HG03354 (cell line): ENCODE data around the gene TEX48.

Source experiments
- ATAC-seq: cut with Tn5 transposase; IDR thresholded peaks from one replicate; pipeline ENCODE4 v1.9.1; 2021; ENCODE audit warnings: mild to moderate bottlenecking; ENCODE audit not compliant: unreplicated experiment, poor library complexity, severe bottlenecking

TEX48 gene

DNA sequence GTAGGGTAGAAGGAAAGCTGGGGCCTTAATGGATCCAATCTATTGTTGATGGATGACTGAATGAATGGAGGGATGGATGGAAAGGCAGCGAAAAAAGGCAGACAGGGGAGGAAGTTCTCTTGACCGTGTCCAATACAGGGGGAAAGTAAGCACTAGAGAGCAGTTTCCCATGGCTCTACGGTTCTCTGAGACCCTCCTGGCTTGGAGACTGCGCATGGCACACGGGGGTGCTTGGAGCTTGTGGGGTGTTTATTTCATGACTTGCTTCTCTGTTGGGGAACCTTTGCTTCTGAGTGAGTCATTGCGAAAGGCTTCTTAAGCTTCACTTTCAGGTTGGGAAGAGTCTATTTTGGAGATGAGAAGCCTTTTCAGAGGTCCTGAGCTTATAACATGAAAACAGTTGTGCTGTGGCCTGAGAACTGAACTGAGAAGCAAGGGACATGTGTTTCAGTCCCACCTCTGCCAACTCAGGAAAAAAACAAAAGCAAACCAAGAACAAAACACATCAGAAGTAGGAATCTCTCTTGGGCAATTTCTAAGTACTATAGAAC is 12.8 kb upstream of the TEX48 start:
- ATAC-seq, result peak; percentile 25

DNA sequence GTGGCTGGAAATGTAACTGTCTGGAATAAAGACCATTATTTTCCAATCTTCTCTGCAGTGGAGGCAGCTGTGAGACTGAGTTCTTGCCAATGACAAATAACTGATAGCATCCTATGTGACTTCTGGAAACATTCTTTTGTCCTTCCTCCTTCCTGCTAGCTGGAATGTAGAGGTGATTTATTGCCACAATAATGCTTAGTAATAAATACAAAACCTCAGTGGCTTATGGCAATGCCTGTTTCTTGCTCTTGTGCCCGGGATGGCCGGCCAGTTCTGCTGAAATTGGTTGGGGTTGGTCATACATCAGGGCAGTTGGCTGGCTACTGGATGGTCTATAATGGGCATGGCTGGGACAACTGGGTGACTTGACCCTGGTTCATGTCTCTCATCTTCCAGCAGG is 12.2 kb upstream of the TEX48 start:
- ATAC-seq, result no peak

DNA sequence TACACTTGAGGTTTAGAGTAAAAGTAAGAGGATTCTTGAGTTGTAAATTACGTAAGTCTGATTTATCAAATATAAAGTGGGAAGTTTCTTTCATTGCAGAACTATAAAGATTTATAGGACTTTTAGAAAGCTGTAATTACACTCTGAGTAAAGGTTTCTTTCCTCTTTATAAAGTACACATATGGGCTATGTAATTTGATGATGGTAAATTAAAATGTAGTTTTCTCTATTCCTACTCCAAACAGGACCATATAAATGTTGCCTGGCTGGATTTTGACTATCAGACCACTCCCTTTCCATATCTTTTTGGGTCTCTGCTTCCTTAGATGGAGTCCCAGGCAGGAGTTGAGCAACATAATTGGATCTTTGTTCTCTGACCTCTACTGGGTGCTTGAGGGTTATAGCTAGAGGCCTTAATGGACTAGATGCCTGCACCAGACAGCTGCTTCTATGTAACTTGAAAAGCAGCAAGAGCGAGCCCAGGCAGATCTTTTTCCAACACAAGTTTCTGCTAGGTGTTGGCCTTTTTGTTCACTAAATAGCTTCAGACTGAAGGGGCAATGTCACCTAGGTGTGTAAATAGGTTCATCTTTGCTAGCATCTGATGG is 11.4 kb upstream of the TEX48 start:
- no peak for ATAC-seq

DNA sequence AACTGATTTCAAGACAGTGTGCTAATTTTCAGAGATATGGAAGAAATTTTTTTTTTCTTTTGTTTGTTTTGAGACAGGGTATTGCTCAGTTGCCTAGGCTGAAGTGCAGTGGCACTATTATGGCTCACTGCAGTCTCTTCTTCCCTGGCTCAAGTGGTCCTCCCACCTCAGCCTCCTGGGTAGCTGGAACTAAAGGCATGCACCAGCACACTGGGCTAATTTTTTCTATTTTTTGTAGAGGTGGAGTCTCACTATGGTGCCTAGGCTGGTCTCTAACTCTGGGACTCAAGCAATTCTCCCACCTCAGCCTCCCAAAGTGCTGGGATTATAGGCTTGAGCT is 9.9 kb upstream of the TEX48 start:
- ATAC-seq, result no peak

DNA sequence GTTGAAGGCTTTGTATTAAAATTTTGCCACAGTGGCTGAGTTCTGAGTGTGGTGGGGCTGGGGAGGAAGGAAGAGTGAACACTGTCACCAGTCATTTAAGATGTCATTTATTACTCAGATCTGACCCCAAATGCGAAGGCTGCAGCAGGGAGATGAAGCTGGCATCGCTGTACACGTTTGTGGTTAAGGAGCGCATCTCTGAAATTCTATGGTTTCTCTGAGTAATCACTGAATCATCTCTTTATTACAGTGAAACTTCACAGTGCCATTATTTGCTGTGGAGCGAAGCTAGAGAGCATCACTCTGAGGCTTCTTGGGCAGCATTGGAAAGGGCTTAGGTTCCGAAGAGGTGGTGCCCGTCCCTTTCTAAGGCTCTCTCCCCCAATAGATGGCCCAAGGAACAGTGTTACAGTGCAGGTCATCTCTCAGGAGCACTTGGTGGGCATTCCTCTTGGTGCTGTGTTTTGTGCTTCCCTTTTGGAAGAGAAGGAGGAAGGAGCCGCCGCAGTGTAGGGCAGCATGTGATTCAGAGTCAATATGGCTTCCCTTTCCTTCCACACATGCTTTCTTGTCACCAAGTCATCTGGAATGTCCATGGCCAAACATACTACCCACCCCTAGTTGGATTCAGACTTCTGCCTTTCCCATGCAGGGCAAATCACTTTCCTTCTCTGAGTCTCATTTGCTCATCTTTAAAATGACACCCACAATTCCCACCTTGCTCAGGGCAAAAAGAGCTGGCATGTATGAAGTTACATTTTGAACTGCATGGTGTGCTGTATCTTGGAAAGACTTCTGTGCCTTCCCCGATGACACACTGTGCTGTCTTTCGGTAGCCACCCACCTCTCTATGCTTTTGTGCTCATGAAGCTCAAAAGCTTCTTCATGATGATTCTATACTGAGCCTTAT is 9.3 kb upstream of the TEX48 start:
- peak; percentile 76 for ATAC-seq

DNA sequence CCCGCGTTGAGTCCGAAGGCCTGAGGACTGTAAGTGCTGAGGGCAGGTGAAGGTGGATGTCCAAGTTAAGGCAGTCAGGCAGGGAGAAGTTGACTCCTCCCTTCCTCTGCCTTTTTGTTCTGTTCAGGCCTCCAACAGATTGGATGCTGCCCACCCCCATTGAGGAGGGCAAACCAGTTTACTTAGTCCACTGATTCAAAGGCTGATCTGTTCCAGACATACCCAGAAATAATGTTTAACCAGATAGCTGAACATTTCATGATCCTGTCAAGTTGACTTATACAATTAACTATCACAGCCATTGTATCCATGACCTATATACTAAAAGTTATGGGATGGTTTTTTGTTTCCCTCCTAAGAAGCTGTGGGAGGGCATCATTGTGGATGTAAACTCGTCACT is 8.3 kb upstream of the TEX48 start:
- no peak for ATAC-seq

DNA sequence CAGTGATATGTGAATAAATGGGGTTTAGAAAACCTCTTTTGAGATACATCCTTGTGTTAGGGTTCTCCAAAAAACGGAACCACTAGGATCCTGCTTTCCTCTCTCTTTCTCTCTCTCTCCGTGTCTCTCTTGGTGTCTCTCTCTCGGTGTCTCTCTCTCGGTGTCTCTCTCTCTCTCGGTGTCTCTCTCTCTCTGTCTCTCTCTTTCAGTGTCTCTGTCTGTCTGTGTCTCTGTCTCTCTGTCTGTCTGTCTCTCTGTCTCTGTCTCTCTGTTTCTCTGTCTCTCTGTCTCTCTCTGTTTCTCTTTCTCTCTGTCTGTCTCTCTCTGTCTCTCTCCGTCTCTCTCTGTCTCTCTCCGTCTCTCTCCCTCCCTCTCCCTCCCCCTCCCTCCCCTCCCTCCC is 7.8 kb upstream of the TEX48 start:
- no peak for ATAC-seq

DNA sequence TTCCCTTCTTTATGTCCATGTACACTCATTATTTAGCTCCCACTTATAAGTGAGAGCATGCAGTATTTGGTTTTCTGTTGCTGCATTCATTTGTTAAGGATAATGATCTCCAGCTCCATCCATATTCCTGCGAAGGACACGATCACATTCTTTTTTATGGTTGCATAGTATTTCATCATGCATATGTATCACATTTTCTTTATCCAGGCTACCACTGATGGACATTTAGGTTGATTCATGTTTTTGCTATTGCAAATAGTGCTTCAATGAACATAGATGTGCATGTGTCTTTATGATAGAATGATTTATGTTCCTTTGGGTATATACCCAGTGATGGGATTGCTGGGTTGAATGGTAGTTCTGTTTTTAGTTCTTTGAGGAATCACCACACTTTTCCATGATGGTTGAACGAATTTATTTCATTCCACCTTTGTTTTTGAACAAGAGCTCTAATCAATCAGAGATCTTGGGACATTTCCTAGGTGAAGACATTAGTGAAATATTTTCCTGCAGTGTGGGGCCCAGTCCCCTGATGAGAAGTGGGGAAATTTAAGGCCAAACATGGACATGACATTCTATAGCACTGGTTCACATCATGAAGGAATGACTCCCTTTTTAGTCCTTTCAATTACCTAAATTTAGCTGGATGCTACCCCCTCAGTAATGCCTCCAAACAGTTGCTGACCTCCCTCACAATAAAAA is 7.1 kb upstream of the TEX48 start:
- ATAC-seq, result no peak

DNA sequence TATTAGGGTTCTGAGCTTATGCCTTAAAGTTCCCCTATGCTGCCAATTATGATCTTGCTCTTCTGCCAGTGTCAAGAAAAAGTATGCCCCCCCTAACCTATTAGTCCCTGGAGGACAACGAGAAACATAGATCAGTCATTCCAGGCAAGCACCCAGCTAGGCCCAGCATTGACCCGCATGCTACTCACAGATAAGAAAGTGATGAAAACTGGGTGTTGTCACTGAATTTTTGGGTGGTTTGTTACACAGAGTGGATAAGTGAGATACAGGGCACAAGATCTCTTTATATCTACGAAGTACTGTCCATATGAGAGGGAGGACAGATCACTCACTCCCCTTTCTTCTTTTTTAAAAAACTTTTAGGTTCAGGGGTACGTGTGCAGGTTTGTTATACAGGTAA is 6.4 kb upstream of the TEX48 start:
- ATAC-seq, result no peak

DNA sequence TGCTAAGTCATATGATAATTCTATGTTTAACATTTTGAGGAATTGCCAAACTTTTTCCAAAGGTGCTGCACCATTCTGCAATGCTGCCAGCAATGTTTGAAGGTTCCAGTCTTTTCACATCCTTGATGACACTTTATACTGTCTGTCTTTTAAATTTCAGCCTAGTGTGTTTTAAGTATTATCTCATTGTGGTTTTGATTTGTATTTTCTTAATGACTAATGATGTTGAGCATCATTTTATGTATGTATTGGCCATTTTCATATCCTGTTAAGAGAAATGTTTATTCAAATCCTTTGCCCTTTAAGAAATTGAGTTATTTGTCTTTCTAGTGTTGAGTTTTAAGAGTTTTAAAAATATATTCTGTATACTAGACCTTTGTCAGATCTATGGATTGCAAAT is 5.0 kb upstream of the TEX48 start:
- no peak for ATAC-seq

DNA sequence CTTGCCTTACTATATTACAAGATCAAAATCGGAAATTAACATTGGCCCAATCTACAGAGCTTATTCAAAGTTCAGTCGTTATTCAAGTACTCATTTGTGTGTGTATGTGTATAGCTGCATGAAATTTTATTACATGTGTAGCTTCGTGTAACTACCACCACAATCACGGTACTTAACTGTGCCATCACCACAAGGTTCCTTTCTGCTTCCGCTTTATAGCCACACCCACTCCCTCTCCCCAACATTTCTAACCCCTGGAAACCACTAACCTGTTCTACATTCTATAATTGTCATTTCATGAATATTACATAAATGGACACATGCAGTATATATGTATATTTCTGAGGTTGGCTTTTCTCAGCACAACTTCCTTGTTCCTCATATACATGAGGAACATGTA is 4.0 kb upstream of the TEX48 start:
- ATAC-seq, result no peak

DNA sequence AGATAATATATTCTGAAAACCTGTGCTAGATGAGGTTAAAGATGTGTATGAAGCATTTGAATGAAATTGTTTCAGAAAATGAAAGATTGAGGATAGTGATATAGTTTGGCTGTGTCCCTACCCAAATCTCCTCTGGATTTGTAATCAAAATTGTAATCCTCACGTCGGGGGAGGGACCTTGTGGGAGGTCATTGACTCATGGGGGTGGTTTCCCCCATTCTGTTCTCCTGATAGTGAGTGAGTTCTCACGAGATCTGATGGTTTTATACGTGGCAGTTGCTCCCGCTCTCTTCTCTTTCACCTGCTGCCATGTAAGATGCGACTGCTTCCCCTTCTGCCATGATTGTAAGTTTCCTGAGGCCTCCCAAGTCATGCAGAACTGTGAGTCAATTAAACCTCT is 2.0 kb upstream of the TEX48 start:
- ATAC-seq, result no peak

DNA sequence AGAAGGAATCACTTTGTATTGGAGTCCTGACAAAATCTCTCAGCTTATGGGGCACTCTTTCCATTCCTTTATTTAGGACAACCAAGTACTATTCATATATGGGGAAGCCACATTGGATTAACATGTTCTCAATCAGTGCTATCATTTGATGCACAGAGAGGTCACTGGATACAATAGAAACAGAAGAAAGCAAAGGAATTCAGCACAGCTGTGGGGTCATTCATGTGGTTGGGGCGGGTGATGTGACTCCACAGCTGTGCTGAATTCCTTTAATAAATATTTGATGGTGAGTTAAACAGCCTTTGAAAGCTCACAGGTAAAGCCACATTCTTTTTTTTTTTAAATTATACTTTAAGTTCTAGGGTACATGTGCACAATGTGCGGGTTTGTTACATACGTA is 854 bp upstream of the TEX48 start:
- no peak for ATAC-seq

DNA sequence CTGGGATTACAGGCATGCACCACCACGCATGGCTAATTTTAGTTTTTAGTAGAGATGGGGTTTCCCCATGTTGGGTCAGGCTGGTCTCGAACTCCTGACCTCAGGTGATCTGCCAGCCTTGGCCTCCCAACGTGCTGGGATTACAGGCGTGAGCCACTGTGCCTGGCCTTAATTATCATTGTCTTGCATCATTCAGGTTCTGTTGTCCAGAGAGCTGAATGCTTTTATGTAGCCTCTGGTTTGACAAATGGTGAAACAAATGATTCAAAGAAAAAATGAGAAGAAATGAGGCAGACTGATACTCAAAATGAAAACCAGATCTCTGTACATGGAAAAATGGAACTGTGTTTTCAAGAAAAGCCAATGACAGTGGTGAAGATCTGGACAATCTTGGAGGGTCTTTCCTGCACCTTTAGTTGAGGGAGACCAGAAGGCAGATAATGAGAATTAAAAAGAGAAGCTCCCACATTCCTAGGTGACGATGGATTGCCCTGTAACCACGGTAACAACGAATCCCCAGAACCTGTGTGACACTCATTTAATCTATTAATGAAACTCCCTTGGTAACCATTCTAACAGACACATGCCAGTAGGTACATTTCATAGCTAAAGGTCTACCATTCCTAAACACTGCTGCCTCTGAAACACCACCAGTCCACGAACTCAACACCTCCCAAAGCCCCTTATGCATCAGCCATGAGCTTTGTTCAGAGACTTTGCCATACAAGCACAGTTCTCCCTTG is 1.6 kb downstream of the TEX48 start:
- no peak for ATAC-seq

DNA sequence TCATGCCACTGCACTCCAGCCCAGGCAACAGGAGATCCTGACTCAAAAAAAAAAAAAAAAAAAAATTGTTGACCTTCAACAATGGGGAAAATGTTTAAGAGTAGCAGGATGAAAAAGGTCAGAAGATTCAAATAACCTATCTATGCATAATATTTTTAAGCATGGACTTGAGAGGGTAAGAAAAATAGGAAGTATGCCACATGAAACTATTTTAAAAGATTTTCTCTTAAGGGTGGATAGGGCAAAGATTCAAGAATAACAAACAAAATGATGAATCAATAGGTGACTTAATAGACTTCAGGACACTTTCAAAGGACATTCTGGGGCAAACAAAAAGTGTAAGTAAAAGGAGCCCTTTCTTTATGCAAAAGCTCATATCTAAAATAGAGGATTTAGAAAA is 3.2 kb downstream of the TEX48 start:
- no peak for ATAC-seq

DNA sequence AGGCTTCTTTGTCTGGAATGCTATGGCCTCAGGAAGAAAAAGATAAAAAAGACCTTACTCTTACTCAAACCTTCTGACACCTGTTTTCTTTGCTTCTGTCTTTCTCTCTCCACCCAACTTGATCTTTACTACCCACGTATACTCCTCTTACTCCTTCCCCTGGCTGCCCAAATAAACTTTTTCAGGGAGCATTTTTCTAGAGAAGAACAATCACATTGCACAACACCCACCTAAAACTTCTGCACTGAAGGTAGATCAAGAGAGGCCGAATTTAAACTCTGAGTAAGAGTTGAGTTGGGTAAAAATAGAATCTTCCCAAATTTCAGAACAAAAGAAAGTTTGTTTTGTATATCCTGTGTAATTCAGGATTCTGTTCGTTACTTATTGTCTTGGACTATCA is 3.9 kb downstream of the TEX48 start:
- no peak for ATAC-seq

DNA sequence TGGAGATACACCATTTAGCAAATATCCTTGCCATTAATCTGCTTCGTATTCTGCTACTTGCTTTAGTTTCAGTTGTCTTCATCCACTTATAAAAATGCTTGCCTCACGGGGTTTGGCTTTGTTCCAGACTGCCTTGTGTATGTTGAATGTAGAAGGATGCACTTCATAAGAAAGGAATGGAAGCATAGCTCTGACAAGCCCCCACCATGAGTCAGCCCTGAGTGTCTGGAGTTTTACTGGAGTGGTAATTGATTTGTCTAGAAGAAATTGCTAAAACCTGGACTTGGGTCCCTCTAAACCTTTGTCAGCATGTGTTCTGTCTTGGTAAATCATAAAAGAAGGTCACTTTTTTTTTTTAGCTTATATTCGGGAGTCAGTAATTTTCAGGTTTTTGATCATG is 4.6 kb downstream of the TEX48 start:
- no peak for ATAC-seq

DNA sequence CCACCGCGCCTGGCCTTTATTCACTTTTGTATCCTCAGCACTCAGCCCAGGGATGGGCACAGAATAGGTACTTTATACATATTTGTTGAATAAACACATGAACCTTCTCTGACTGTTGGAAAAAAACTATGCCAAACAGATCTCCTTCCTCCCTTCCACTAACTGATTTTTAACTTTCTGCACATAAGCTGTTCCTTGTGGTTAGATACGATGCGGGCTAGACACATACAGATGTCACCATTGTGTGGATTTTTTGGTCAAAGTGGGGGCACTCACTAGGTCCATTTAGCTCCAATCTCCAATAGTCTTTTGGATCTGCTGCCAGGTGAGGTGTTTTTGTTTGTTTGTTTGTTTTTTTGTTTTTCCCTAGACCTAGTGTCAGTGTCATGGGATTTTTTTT is 5.1 kb downstream of the TEX48 start:
- ATAC-seq, result no peak

DNA sequence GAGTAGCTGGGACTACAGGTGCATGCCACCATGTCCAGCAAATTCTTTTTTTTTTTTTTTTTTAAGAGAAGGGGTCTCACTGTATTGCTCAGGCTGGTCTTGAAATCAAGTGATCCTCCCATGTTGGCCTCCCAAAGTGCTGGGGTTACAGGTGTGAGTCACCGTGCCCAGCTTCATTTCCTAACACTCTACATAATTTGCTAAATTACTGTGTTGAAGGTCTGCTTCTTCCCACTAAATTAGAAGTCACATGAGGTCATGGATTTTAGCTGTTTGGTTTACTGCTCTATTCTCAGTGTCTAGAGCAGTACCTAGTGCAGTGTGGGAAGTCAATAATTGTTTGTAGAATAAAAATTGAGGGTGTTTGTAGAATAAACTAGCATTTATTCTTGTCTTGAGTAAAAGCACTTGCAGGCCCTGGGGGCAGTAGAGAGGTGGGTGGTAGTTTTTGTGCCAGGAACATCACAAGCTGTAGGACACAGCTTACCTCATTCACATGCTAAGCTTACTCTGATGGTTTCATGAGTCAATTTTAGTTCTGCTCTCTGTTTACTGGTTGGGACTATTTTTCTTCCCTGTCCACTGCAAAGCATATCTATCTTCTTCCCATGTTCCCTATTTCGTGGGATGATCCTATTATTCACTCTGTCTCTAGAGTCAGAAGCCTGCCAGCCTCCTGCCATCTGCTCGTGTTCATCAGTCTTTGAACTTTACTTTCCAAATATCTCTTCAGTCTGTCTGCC is 7.0 kb downstream of the TEX48 start:
- no peak for ATAC-seq
